ENCODE data around the gene LSM11.

Gene LSM11

GRCh38 chr5:157793301-157793700 is 49.8 kb downstream of the LSM11 start:
- Histone ChIP-seq H3K9ac (ENCODE audit: low read depth, low read length) (no peak overlapping the region), H3K27me3 (ENCODE audit: control insufficient read depth, insufficient read depth, low read length) (no peaks in the 10 kb centered on the region), H3K4me3 (ENCODE audit: low read depth, low read length) (no peak overlapping the region), H3K36me3 (ENCODE audit: control insufficient read depth, insufficient read depth, low read length) (peaks cover 6% of the 10 kb centered on the region), H3K4me1 (ENCODE audit: control insufficient read depth, insufficient read depth, low read length) (no peaks in the 10 kb centered on the region), H3K9me3 (ENCODE audit: control insufficient read depth, insufficient read depth, low read length) (no peaks in the 10 kb centered on the region)

- H3K9ac ChIP-seq (ENCODE audit: low read depth, low read length) = no peak overlapping the region
- H3K36me3 ChIP-seq (ENCODE audit: control insufficient read depth, insufficient read depth, low read length) = peaks cover 4% of the 10 kb centered on the region
- no peak overlapping the region for H3K4me3 ChIP-seq (ENCODE audit: low read depth, low read length)
- no peaks in the 10 kb centered on the region for H3K9me3 ChIP-seq (ENCODE audit: control insufficient read depth, insufficient read depth, low read length)
- no peaks in the 10 kb centered on the region for H3K4me1 ChIP-seq (ENCODE audit: control insufficient read depth, insufficient read depth, low read length)
- H3K27me3 ChIP-seq (ENCODE audit: control insufficient read depth, insufficient read depth, low read length) = no peaks in the 10 kb centered on the region
Measured at GRCh38 chr5:157799578-157799977, 56.1 kb downstream of the LSM11 start.

- Histone ChIP-seq H3K36me3 (ENCODE audit: control insufficient read depth, insufficient read depth, low read length) (peaks cover 6% of the 10 kb centered on the region), H3K9ac (ENCODE audit: low read depth, low read length) (no peak overlapping the region), H3K9me3 (ENCODE audit: control insufficient read depth, insufficient read depth, low read length) (no peaks in the 10 kb centered on the region), H3K27me3 (ENCODE audit: control insufficient read depth, insufficient read depth, low read length) (no peaks in the 10 kb centered on the region), H3K4me3 (ENCODE audit: low read depth, low read length) (no peak overlapping the region), H3K4me1 (ENCODE audit: control insufficient read depth, insufficient read depth, low read length) (no peaks in the 10 kb centered on the region)
Measured at GRCh38 chr5:157800137-157800536, 56.6 kb downstream of the LSM11 start.

GRCh38 chr5:157802736-157803135 is 59.2 kb downstream of the LSM11 start:
- H3K4me1 ChIP-seq (ENCODE audit: control insufficient read depth, insufficient read depth, low read length) = no peaks in the 10 kb centered on the region
- H3K9me3 ChIP-seq (ENCODE audit: control insufficient read depth, insufficient read depth, low read length) = no peaks in the 10 kb centered on the region
- no peak overlapping the region for H3K9ac ChIP-seq (ENCODE audit: low read depth, low read length)
- H3K4me3 ChIP-seq (ENCODE audit: low read depth, low read length) = no peak overlapping the region
- H3K36me3 ChIP-seq (ENCODE audit: control insufficient read depth, insufficient read depth, low read length) = peaks cover 16% of the 10 kb centered on the region
- H3K27me3 ChIP-seq (ENCODE audit: control insufficient read depth, insufficient read depth, low read length) = no peaks in the 10 kb centered on the region

- H3K4me1 ChIP-seq (ENCODE audit: control insufficient read depth, insufficient read depth, low read length) = no peaks in the 10 kb centered on the region
- H3K9ac ChIP-seq (ENCODE audit: low read depth, low read length) = no peak overlapping the region
- no peak overlapping the region for H3K4me3 ChIP-seq (ENCODE audit: low read depth, low read length)
- peaks cover 23% of the 10 kb centered on the region for H3K36me3 ChIP-seq (ENCODE audit: control insufficient read depth, insufficient read depth, low read length)
- H3K27me3 ChIP-seq (ENCODE audit: control insufficient read depth, insufficient read depth, low read length) = no peaks in the 10 kb centered on the region
- no peaks in the 10 kb centered on the region for H3K9me3 ChIP-seq (ENCODE audit: control insufficient read depth, insufficient read depth, low read length)
Measured at GRCh38 chr5:157808043-157808442, 64.5 kb downstream of the LSM11 start.
